H7 (cell line): ENCODE measurements around the gene MTMR12. TPM values are rescaled to one million over a fixed set of nuclear protein-coding genes. Genes with fewer than 3 reads are reported as not detected.
"Not testable (repeated sequence)": the region's sequence is repeated elsewhere in the genome, so short reads cannot be mapped to it uniquely, and the experiment has no call there.

Experiments used
- DNase-seq: peaks from one replicate; pipeline ENCODE4 v3.0.0; 2012
- H3K27me3 ChIP-seq: 2 replicates; pipeline ENCODE4 v1.6.0; 2011; ENCODE audit warnings: mild to moderate bottlenecking, low read length; ENCODE audit not compliant: control insufficient read depth, insufficient read depth
- H3K36me3 ChIP-seq: replicated peaks from 2 replicates; pipeline ENCODE4 v1.5.1; 2011; ENCODE audit warnings: low read length; ENCODE audit not compliant: control insufficient read depth, insufficient read depth
- H3K4me3 ChIP-seq: 2 replicates; pipeline ENCODE4 v1.5.1; 2011; ENCODE audit warnings: low read depth, mild to moderate bottlenecking, control low read depth, low read length, moderate library complexity; ENCODE audit not compliant: insufficient read depth
- total RNA-seq: library from RNA; depleted of rRNA; stranded (reverse); fragments of >200 nt; shearing (Covaris generic); gene quantifications from 2 replicates; pipeline ENCODE4 v1.2.3, GENCODE V29; 2014

Gene MTMR12
- total RNA-seq, 1 experiment from 2014 or later = 22.9 TPM

- H3K36me3 ChIP-seq = no peaks in the 10 kb centered on the region
- no peak for DNase-seq
- no peak overlapping the region for H3K4me3 ChIP-seq
- no peaks in the 10 kb centered on the region for H3K27me3 ChIP-seq
Observed at GRCh38 chr5:32332361-32332760, 19.6 kb upstream of the MTMR12 start.

- Histone ChIP-seq H3K36me3 (no peaks in the 10 kb centered on the region), H3K27me3 (no peaks in the 10 kb centered on the region), H3K4me3 (no peak overlapping the region)
- no peak for DNase-seq
Observed at GRCh38 chr5:32331935-32332274, 19.2 kb upstream of the MTMR12 start.

GRCh38 chr5:32331217-32331934 is 18.6 kb upstream of the MTMR12 start:
- H3K27me3 ChIP-seq = no peaks in the 10 kb centered on the region
- H3K4me3 ChIP-seq = no peak overlapping the region
- no peak for DNase-seq
- no peaks in the 10 kb centered on the region for H3K36me3 ChIP-seq

- no peaks in the 10 kb centered on the region for H3K36me3 ChIP-seq
- no peak overlapping the region for H3K4me3 ChIP-seq
- no peak for DNase-seq
- no peaks in the 10 kb centered on the region for H3K27me3 ChIP-seq
Observed at GRCh38 chr5:32330126-32330971, 17.6 kb upstream of the MTMR12 start.

- no peaks in the 10 kb centered on the region for H3K27me3 ChIP-seq
- H3K4me3 ChIP-seq = no peak overlapping the region
- peak; percentile 84 for DNase-seq
- H3K36me3 ChIP-seq = no peaks in the 10 kb centered on the region
Observed at GRCh38 chr5:32329395-32329834, 16.7 kb upstream of the MTMR12 start.

- Histone ChIP-seq H3K36me3 (no peaks in the 10 kb centered on the region), H3K4me3 (no peak overlapping the region), H3K27me3 (no peaks in the 10 kb centered on the region)
- DNase-seq = no peak
Observed at GRCh38 chr5:32326216-32326772, 13.6 kb upstream of the MTMR12 start.

GRCh38 chr5:32325616-32326015 is 12.9 kb upstream of the MTMR12 start:
- DNase-seq = no peak
- no peaks in the 10 kb centered on the region for H3K36me3 ChIP-seq
- no peak overlapping the region for H3K4me3 ChIP-seq
- H3K27me3 ChIP-seq = no peaks in the 10 kb centered on the region

GRCh38 chr5:32325062-32325461 is 12.3 kb upstream of the MTMR12 start:
- H3K27me3 ChIP-seq = no peaks in the 10 kb centered on the region
- H3K36me3 ChIP-seq = no peaks in the 10 kb centered on the region
- DNase-seq = no peak
- H3K4me3 ChIP-seq = no peak overlapping the region

- Histone ChIP-seq H3K36me3 (no peaks in the 10 kb centered on the region), H3K4me3 (no peak overlapping the region), H3K27me3 (no peaks in the 10 kb centered on the region)
- DNase-seq = peak; percentile 58
Observed at GRCh38 chr5:32323741-32324140, 11.0 kb upstream of the MTMR12 start.

- DNase-seq = no peak
- Histone ChIP-seq H3K27me3 (no peaks in the 10 kb centered on the region), H3K4me3 (no peak overlapping the region), H3K36me3 (no peaks in the 10 kb centered on the region)
Observed at GRCh38 chr5:32322882-32323281, 10.1 kb upstream of the MTMR12 start.

- H3K4me3 ChIP-seq, H3K36me3 ChIP-seq, H3K27me3 ChIP-seq, DNase-seq: not testable (repeated sequence)
Observed at GRCh38 chr5:32321787-32322186, 9.0 kb upstream of the MTMR12 start.

GRCh38 chr5:32320576-32320975 is 7.8 kb upstream of the MTMR12 start:
- H3K27me3 ChIP-seq = no peaks in the 10 kb centered on the region
- no peak for DNase-seq
- H3K4me3 ChIP-seq = no peak overlapping the region
- H3K36me3 ChIP-seq = no peaks in the 10 kb centered on the region

- no peak overlapping the region for H3K4me3 ChIP-seq
- no peak for DNase-seq
- H3K27me3 ChIP-seq = no peaks in the 10 kb centered on the region
- H3K36me3 ChIP-seq = no peaks in the 10 kb centered on the region
Observed at GRCh38 chr5:32319926-32320543, 7.3 kb upstream of the MTMR12 start.

GRCh38 chr5:32319392-32319791 is 6.7 kb upstream of the MTMR12 start:
- Histone ChIP-seq H3K36me3 (no peaks in the 10 kb centered on the region), H3K4me3 (no peak overlapping the region), H3K27me3 (no peaks in the 10 kb centered on the region)
- peak; percentile 60 for DNase-seq

- H3K4me3 ChIP-seq = no peak overlapping the region
- no peaks in the 10 kb centered on the region for H3K27me3 ChIP-seq
- no peak for DNase-seq
- H3K36me3 ChIP-seq = no peaks in the 10 kb centered on the region
Observed at GRCh38 chr5:32317041-32317440, 4.3 kb upstream of the MTMR12 start.
